H1 (cell line): ENCODE measurements around the gene MVK.

ENCODE experiments used
- BCL11A ChIP-seq, 2 experiments: IDR thresholded peaks; one replicate each; pipeline ENCODE4 v1.6.1; 2011; ENCODE audit warnings: low read depth in 2 of 2, low read length in 2 of 2, mild to moderate bottlenecking in 2 of 2
- EGR1 ChIP-seq: IDR thresholded peaks from 2 replicates; pipeline ENCODE4 v1.6.1; 2011; ENCODE audit warnings: low read depth, low read length, borderline replicate concordance
- EP300 ChIP-seq, 2 experiments: IDR thresholded peaks; 1 replicate in 1 of 2; 2 replicates in 1 of 2; pipeline ENCODE4 v1.6.1; 2011 to 2012; ENCODE audit warnings: low read depth in 2 of 2, low read length in 2 of 2, mild to moderate bottlenecking in 2 of 2, borderline replicate concordance in 1 of 2, inconsistent platforms in 1 of 2, moderate library complexity in 1 of 2
- JUN ChIP-seq: IDR thresholded peaks from 2 replicates; pipeline ENCODE4 v1.6.1; 2011; ENCODE audit warnings: low read depth, mild to moderate bottlenecking, improper control_type of control experiment, low read length
- NRF1 ChIP-seq: IDR thresholded peaks from 2 replicates; pipeline ENCODE4 v1.6.1; 2011; ENCODE audit warnings: mild to moderate bottlenecking, low read depth, low read length, improper control_type of control experiment
- RAD21 ChIP-seq, 2 experiments: IDR thresholded peaks in 1 of 2; conservative IDR thresholded peaks in 1 of 2; 2 replicates each; pipeline ENCODE4 v1.6.1; 2011; ENCODE audit warnings: low read depth in 2 of 2, low read length in 2 of 2, improper control_type of control experiment in 1 of 2, inconsistent platforms in 1 of 2, mild to moderate bottlenecking in 1 of 2, moderate library complexity in 1 of 2
- SP2 ChIP-seq: IDR thresholded peaks from 2 replicates; pipeline ENCODE4 v1.6.1; 2012; ENCODE audit warnings: mild to moderate bottlenecking, low read length, inconsistent platforms
- SUZ12 ChIP-seq: fragments of 200-600 bp; sonication (generic); IDR thresholded peaks from 2 replicates; pipeline ENCODE4 v1.6.1; 2012; ENCODE audit warnings: mild to moderate bottlenecking, inconsistent platforms, low read length, moderate library complexity, mixed read lengths
- TAF1 ChIP-seq: IDR thresholded peaks from 2 replicates; pipeline ENCODE4 v1.6.1; 2011; ENCODE audit warnings: mild to moderate bottlenecking, low read depth, low read length
- TF ChIP-seq, protein P1 (sequence below), 3 experiments: IDR thresholded peaks; 1 replicate in 2 of 3; 2 replicates in 1 of 3; pipeline versions ENCODE4 v1.5.1 to v1.6.1; 2011; ENCODE audit warnings: low read length in 3 of 3, mild to moderate bottlenecking in 3 of 3, inconsistent platforms in 2 of 3, low read depth in 1 of 3, moderate library complexity in 1 of 3; ENCODE audit not compliant: insufficient read depth in 1 of 3; ENCODE audit errors: control extremely low read depth in 1 of 3
- TF ChIP-seq, protein P2 (sequence below): IDR thresholded peaks from 2 replicates; pipeline ENCODE4 v1.6.1; 2012; ENCODE audit warnings: inconsistent platforms

DNA sequence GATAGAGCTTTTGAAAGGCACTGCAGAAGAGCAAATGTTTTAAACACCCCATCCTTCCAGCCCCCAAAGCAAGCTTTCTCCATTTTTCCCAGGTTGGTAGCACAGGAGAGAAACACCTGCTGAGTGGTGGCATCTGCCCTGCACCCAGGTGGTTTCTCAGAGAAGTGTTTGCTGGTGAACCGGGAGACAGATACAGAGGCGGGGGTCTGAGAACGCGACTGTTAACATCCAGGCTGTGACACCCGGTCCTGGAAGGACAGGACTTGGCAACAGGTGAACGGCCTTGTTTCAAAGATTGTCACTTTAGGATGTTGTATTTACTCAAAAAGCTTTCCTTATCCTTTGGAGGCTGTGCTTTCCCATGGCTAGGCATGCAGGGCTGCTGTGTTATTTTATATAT is 18.8 kb upstream of the MVK start:
- no peak for TF ChIP-seq RAD21 (IDR thresholded peaks at IDR 0.05 in 1 of 2, conservative IDR thresholded peaks at IDR 0.05 in 1 of 2; ENCODE audit: low read depth in 2 of 2, low read length in 2 of 2)
- TF ChIP-seq, protein P1, sequence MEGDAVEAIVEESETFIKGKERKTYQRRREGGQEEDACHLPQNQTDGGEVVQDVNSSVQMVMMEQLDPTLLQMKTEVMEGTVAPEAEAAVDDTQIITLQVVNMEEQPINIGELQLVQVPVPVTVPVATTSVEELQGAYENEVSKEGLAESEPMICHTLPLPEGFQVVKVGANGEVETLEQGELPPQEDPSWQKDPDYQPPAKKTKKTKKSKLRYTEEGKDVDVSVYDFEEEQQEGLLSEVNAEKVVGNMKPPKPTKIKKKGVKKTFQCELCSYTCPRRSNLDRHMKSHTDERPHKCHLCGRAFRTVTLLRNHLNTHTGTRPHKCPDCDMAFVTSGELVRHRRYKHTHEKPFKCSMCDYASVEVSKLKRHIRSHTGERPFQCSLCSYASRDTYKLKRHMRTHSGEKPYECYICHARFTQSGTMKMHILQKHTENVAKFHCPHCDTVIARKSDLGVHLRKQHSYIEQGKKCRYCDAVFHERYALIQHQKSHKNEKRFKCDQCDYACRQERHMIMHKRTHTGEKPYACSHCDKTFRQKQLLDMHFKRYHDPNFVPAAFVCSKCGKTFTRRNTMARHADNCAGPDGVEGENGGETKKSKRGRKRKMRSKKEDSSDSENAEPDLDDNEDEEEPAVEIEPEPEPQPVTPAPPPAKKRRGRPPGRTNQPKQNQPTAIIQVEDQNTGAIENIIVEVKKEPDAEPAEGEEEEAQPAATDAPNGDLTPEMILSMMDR (IDR thresholded peaks at IDR 0.05; ENCODE audit: control extremely low read depth in 1 of 3, insufficient read depth in 1 of 3, low read depth in 1 of 3, low read length in 3 of 3): no peak
- TF ChIP-seq BCL11A (IDR thresholded peaks at IDR 0.05; ENCODE audit: low read depth in 2 of 2, low read length in 2 of 2): no peak
- TF ChIP-seq, protein P2, sequence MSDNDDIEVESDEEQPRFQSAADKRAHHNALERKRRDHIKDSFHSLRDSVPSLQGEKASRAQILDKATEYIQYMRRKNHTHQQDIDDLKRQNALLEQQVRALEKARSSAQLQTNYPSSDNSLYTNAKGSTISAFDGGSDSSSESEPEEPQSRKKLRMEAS: no peak
- TF ChIP-seq TAF1: no peak
- TF ChIP-seq JUN: no peak
- no peak for TF ChIP-seq SUZ12
- no peak for TF ChIP-seq NRF1
- TF ChIP-seq EGR1: no peak
- no peak for TF ChIP-seq EP300 (IDR thresholded peaks at IDR 0.05; ENCODE audit: borderline replicate concordance in 1 of 2, low read depth in 2 of 2, low read length in 2 of 2)
- TF ChIP-seq SP2: no peak
